Endodermal cell (in vitro differentiated cells): ENCODE measurements around the gene TFEB. TPM values are rescaled to one million over a fixed set of nuclear protein-coding genes. Genes with fewer than 3 reads are reported as not detected.

ENCODE experiments used
- DNase-seq: peaks from one replicate; pipeline ENCODE4 v3.0.0-alpha.2; 2017
- H3K27ac ChIP-seq: 2 replicates; pipeline ENCODE4 v1.5.1; 2013; ENCODE audit warnings: mild to moderate bottlenecking, low read depth, low read length, moderate library complexity
- H3K27me3 ChIP-seq: 2 replicates; pipeline ENCODE4 v1.6.1; 2013; ENCODE audit warnings: mild to moderate bottlenecking, low read length, moderate library complexity; ENCODE audit not compliant: insufficient read depth, control insufficient read depth, poor library complexity, severe bottlenecking
- H3K36me3 ChIP-seq: 2 replicates; pipeline ENCODE4 v1.7.0; 2013; ENCODE audit warnings: mild to moderate bottlenecking, low read length, moderate library complexity; ENCODE audit not compliant: control insufficient read depth, insufficient read depth
- H3K4me1 ChIP-seq: one replicate; pipeline ENCODE4 v1.7.0; 2013; ENCODE audit warnings: low read length; ENCODE audit not compliant: control insufficient read depth, insufficient read depth
- H3K4me3 ChIP-seq: 2 replicates; pipeline ENCODE4 v1.5.1; 2013; ENCODE audit warnings: mild to moderate bottlenecking, low read length, moderate library complexity
- H3K9ac ChIP-seq: 2 replicates; pipeline ENCODE4 v1.6.1; 2013; ENCODE audit warnings: mild to moderate bottlenecking, low read length, moderate library complexity; ENCODE audit not compliant: poor library complexity, severe bottlenecking; ENCODE audit errors: extremely low read depth
- H3K9me3 ChIP-seq: 2 replicates; pipeline ENCODE4 v1.6.1; 2013; ENCODE audit warnings: mild to moderate bottlenecking, low read length, moderate library complexity; ENCODE audit not compliant: control insufficient read depth
- H3K27ac Mint-ChIP-seq: 2 replicates; pipeline ENCODE4 v1.8.0; 2020; ENCODE audit warnings: mixed read lengths
- H3K27me3 Mint-ChIP-seq: 2 replicates; pipeline ENCODE4 v1.8.0; 2021; ENCODE audit warnings: mild to moderate bottlenecking, mixed read lengths; ENCODE audit not compliant: insufficient read depth
- H3K36me3 Mint-ChIP-seq: 2 replicates; pipeline ENCODE4 v1.8.0; 2020; ENCODE audit warnings: low read depth, mixed read lengths
- H3K4me1 Mint-ChIP-seq: 2 replicates; pipeline ENCODE4 v1.8.0; 2020; ENCODE audit warnings: mixed read lengths
- H3K4me3 Mint-ChIP-seq: 2 replicates; pipeline ENCODE4 v1.8.0; 2020; ENCODE audit warnings: mild to moderate bottlenecking, moderate library complexity, mixed read lengths
- H3K9me3 Mint-ChIP-seq: 2 replicates; pipeline ENCODE4 v1.8.0; 2020; ENCODE audit warnings: mild to moderate bottlenecking, mixed read lengths
- WGBS, 2 experiments: methylation state at CpG; one replicate each; pipeline versions ENCODE4 v1.1.5 to v1.1.7; 2013; ENCODE audit warnings: missing lambda C conversion rate in 2 of 2, mixed read lengths in 1 of 2; ENCODE audit not compliant: insufficient coverage in 1 of 2, insufficient read length in 1 of 2; 5-methylcytosine and 5-hydroxymethylcytosine counted together
- total RNA-seq, 2 donors: library from RNA; stranded (reverse); fragmentation: NEBNext Ultra II Directional in 1 of 2; extraction: Animal tissue kit (Norgen Biotek cat#: 25700) in 1 of 2; gene quantifications; 2 replicates in 1 of 2; 3 replicates in 1 of 2; pipeline ENCODE4 v1.2.1, GENCODE V29; 2021
- TF ChIP-seq, protein P1 (sequence below): fragments of 200-600 bp; sonication (generic); conservative IDR thresholded peaks from 2 replicates; pipeline ENCODE4 v1.5.0; 2021; ENCODE audit warnings: antibody characterized with exemption, mild to moderate bottlenecking

Gene TFEB
- total RNA-seq, 2 donors from 2014 or later = 0.24 TPM; not detected in 1

- H3K9me3 Mint-ChIP-seq = no peaks in the 10 kb centered on the region
- H3K27me3 Mint-ChIP-seq = peaks cover 6% of the 10 kb centered on the region
- no peaks in the 10 kb centered on the region for H3K27me3 ChIP-seq
- WGBS, 2 experiments = 95% methylated on average over 18 to 25 of the region's 25 CpGs
- no peak overlapping the region for H3K4me3 Mint-ChIP-seq
- no peak overlapping the region for H3K27ac ChIP-seq
- H3K36me3 Mint-ChIP-seq = no peaks in the 10 kb centered on the region
- no peaks in the 10 kb centered on the region for H3K4me1 ChIP-seq
- H3K9me3 ChIP-seq = no peaks in the 10 kb centered on the region
- H3K36me3 ChIP-seq = no peaks in the 10 kb centered on the region
- DNase-seq = no peak
- peaks cover 8% of the 10 kb centered on the region for H3K4me1 Mint-ChIP-seq
- H3K4me3 ChIP-seq = no peak overlapping the region
- TF ChIP-seq, protein P1, sequence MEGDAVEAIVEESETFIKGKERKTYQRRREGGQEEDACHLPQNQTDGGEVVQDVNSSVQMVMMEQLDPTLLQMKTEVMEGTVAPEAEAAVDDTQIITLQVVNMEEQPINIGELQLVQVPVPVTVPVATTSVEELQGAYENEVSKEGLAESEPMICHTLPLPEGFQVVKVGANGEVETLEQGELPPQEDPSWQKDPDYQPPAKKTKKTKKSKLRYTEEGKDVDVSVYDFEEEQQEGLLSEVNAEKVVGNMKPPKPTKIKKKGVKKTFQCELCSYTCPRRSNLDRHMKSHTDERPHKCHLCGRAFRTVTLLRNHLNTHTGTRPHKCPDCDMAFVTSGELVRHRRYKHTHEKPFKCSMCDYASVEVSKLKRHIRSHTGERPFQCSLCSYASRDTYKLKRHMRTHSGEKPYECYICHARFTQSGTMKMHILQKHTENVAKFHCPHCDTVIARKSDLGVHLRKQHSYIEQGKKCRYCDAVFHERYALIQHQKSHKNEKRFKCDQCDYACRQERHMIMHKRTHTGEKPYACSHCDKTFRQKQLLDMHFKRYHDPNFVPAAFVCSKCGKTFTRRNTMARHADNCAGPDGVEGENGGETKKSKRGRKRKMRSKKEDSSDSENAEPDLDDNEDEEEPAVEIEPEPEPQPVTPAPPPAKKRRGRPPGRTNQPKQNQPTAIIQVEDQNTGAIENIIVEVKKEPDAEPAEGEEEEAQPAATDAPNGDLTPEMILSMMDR = no peak
- H3K9ac ChIP-seq = no peak overlapping the region
- no peak overlapping the region for H3K27ac Mint-ChIP-seq
These were observed 44.7 kb downstream of the TFEB start for GRCh38 chr6:41690541-41691330.

DNA sequence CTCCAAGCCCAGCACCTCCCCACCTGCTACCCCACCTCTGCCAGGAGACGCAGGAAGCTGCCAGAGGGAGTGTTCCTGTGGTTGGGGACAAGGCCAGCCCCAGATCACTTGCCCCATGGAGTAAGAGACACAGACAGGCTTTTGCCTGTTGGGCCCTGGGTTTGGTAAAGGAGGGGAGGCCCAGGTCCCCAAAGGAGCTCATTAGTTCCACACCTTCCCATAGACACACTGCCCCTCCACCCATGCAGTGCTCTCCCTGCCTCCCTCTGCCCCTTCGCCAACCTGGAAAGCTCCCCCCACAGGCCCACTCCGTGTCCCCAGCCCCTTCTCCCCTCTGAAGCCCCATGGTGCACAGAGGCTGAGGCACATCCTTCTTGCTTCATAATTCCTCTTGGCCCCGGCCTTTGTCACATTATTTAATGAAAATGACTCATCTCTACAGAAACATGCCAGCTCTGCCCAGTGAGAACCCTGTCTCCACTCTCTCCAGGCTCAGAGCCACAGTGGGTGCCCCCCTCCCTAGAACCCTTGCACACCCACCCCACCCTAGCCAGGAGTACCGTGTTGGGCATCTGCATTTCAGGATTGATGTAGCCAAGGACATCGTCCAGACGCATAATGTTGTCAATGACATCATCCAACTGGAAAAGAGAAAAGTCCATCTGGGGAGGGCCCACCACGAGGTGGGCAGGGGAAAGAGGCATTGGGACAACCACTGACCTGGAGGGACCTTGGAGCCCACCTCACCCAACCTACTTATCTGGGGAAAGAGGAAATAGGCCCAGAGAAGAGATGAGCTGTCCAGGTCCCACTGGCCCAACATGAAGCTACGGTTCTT, 46.0 kb downstream of the TFEB start:
- 82 to 88% methylated on average over 5 to 9 of the region's 9 CpGs for WGBS, 2 experiments
- Mint-ChIP-seq H3K9me3 (no peaks in the 10 kb centered on the region), H3K27me3 (peaks cover 4% of the 10 kb centered on the region), H3K4me1 (peaks cover 8% of the 10 kb centered on the region), H3K36me3 (no peaks in the 10 kb centered on the region), H3K4me3 (no peak overlapping the region), H3K27ac (no peak overlapping the region)
- Histone ChIP-seq H3K4me3 (no peak overlapping the region), H3K9me3 (no peaks in the 10 kb centered on the region), H3K4me1 (no peaks in the 10 kb centered on the region), H3K27me3 (no peaks in the 10 kb centered on the region), H3K36me3 (no peaks in the 10 kb centered on the region), H3K9ac (no peak overlapping the region), H3K27ac (no peak overlapping the region)
- no peak for DNase-seq
- TF ChIP-seq, protein P1 = no peak

DNA sequence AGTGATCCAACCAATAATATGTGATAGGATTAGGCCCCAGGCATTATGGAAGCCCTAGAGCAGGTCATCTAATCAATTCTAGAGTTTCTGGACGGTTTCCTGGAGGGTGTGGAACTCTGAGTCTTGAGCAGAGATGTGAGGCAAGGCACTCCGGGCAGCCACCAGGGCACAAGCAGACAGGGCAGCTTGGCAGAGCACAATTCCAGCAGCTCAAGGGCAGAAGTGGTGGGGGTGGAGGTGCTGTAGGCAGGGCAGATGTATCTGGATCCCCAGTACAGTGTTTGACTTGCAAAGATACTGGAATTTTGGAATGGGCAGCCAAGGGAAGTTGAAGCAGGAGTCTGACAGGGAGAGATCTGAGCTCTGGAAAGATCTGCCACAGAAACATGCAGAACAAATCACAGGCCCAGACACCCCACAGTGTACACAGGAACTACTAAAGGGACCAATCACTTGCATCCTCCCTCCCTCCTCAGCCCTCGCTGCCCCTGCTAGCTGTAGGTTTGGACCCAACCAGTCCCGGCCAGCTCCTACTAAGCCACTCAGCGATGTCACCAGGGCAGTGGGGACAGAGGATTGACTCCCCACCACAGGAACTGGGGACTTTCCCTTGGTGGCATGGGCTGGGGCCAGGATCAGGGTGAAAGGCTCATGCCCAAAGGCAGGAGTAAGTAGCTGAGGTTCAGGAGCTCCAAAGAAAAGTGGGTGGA, 47.0 kb downstream of the TFEB start:
- Histone ChIP-seq H3K4me3 (no peak overlapping the region), H3K9ac (no peak overlapping the region), H3K27ac (no peak overlapping the region), H3K36me3 (no peaks in the 10 kb centered on the region), H3K27me3 (no peaks in the 10 kb centered on the region), H3K4me1 (no peaks in the 10 kb centered on the region), H3K9me3 (no peaks in the 10 kb centered on the region)
- Mint-ChIP-seq H3K27ac (no peak overlapping the region), H3K4me3 (no peak overlapping the region), H3K9me3 (no peaks in the 10 kb centered on the region), H3K27me3 (peaks cover 4% of the 10 kb centered on the region), H3K36me3 (no peaks in the 10 kb centered on the region), H3K4me1 (peaks cover 10% of the 10 kb centered on the region)
- TF ChIP-seq, protein P1 = no peak
- 84 to 86% methylated on average over 3 to 5 of the region's 5 CpGs for WGBS, 2 experiments
- DNase-seq = no peak
